GM23248 (cell line): ENCODE data around the gene ARNT2. TPM values are rescaled to one million over a fixed set of nuclear protein-coding genes. Genes with fewer than 3 reads are reported as not detected.

Experiments used
- DNase-seq: peaks from one replicate; pipeline ENCODE4 v3.0.0-alpha.2; 2015
- H2AFZ ChIP-seq: fragments of 200-600 bp; sonication (generic); 2 replicates; pipeline ENCODE4 v1.6.1; 2016; ENCODE audit warnings: antibody characterized with exemption
- H3F3A ChIP-seq: fragments of 200-600 bp; sonication (generic); 2 replicates; pipeline ENCODE4 v1.6.1; 2016; ENCODE audit warnings: mild to moderate bottlenecking, antibody characterized with exemption, mixed run types; ENCODE audit not compliant: insufficient read depth
- H3K27ac ChIP-seq: fragments of 200-600 bp; sonication (generic); 2 replicates; pipeline ENCODE4 v1.5.1; 2016; ENCODE audit warnings: mild to moderate bottlenecking
- H3K27me3 ChIP-seq: fragments of 200-600 bp; sonication (generic); replicated peaks from 2 replicates; pipeline ENCODE4 v1.6.1; 2016; ENCODE audit warnings: mild to moderate bottlenecking; ENCODE audit not compliant: insufficient read depth
- H3K36me3 ChIP-seq: fragments of 200-600 bp; sonication (generic); 2 replicates; pipeline ENCODE4 v1.6.1; 2016; ENCODE audit warnings: low read depth, mild to moderate bottlenecking
- H3K4me1 ChIP-seq: fragments of 200-600 bp; sonication (generic); 2 replicates; pipeline ENCODE4 v1.6.1; 2016; ENCODE audit warnings: mild to moderate bottlenecking; ENCODE audit not compliant: insufficient read depth
- H3K4me2 ChIP-seq: fragments of 200-600 bp; sonication (generic); one replicate; pipeline ENCODE4 v1.6.1; 2016; ENCODE audit warnings: mild to moderate bottlenecking; ENCODE audit not compliant: unreplicated experiment
- H3K4me3 ChIP-seq: fragments of 200-600 bp; sonication (generic); 2 replicates; pipeline ENCODE4 v1.5.1; 2016; ENCODE audit warnings: mild to moderate bottlenecking
- H3K79me2 ChIP-seq: fragments of 200-600 bp; sonication (generic); 2 replicates; pipeline ENCODE4 v1.6.1; 2016; ENCODE audit warnings: mild to moderate bottlenecking; ENCODE audit not compliant: insufficient read depth
- H3K9ac ChIP-seq: fragments of 200-600 bp; sonication (generic); 2 replicates; pipeline ENCODE4 v1.6.1; 2016; ENCODE audit warnings: mild to moderate bottlenecking
- H3K9me2 ChIP-seq: fragments of 200-600 bp; sonication (generic); 2 replicates; pipeline ENCODE4 v1.6.1; 2016; ENCODE audit warnings: mixed run types, mild to moderate bottlenecking, moderate library complexity; ENCODE audit not compliant: insufficient read depth
- H3K9me3 ChIP-seq: fragments of 200-600 bp; sonication (generic); one replicate; pipeline ENCODE4 v1.6.1; 2017; ENCODE audit warnings: low read depth
- H4K20me1 ChIP-seq: fragments of 200-600 bp; sonication (generic); 2 replicates; pipeline ENCODE4 v1.6.0; 2016; ENCODE audit not compliant: insufficient read depth
- EZH2 ChIP-seq: fragments of 200-600 bp; sonication (generic); IDR thresholded peaks from 2 replicates; pipeline ENCODE4 v1.6.1; 2018; ENCODE audit warnings: antibody characterized with exemption, mild to moderate bottlenecking; ENCODE audit not compliant: insufficient read depth, poor library complexity, severe bottlenecking
- EZH2phosphoT487 ChIP-seq: fragments of 200-600 bp; sonication (generic); IDR thresholded peaks from 2 replicates; pipeline ENCODE4 v1.6.1; 2018; ENCODE audit warnings: antibody characterized with exemption, moderate library complexity, mild to moderate bottlenecking, low read depth; ENCODE audit not compliant: insufficient read depth
- WGBS, 2 experiments: methylation state at CpG; one replicate each; pipeline ENCODE4 v1.1.6; 2015 to 2017; ENCODE audit warnings: low lambda C conversion rate in 2 of 2, low coverage in 1 of 2; ENCODE audit errors: missing lambda C conversion rate in 2 of 2; 5-methylcytosine and 5-hydroxymethylcytosine counted together
- in situ Hi-C: fragments of 300-500 bp; cut with MboI; formaldehyde crosslinking; loops from 2 replicates; pipeline ENCODE4 v1.15.0; 2020
- polyA plus RNA-seq: library from polyadenylated mRNA; unstranded; fragments of >200 nt; fragmentation: Nextera tagmentation; extraction: Ambion mirVana; gene quantifications from 2 replicates; pipeline ENCODE4 v1.2.1, GENCODE V29; 2016
- total RNA-seq: library from RNA; depleted of rRNA; stranded (reverse); fragments of >200 nt; shearing (Covaris generic); gene quantifications from 2 replicates; pipeline ENCODE4 v1.2.3, GENCODE V29; 2014

Gene ARNT2
- total and polyA plus RNA-seq, 2 experiments from 2014 or later: 9.3 to 23.5 TPM

GRCh38 chr15:80556694-80557367 is 152.6 kb downstream of the ARNT2 start:
- Histone ChIP-seq H3K4me3 (no peak overlapping the region), H3K36me3 (peaks cover 19% of the 10 kb centered on the region; the same call in 1 of the 2 replicates), H3K4me1 (peaks cover 7% of the 10 kb centered on the region), H4K20me1 (no peaks in the 10 kb centered on the region), H3K27me3 (no peaks in the 10 kb centered on the region), H3F3A (peaks cover 11% of the 10 kb centered on the region), H3K9me2 (no peaks in the 10 kb centered on the region), H3K79me2 (no peaks in the 10 kb centered on the region), H3K9me3 (no peaks in the 10 kb centered on the region), H3K4me2 (no peak overlapping the region), H3K9ac (no peak overlapping the region), H3K27ac (no peak overlapping the region), H2AFZ (no peak overlapping the region)
- no peak for DNase-seq
- 93 to 94% methylated on average over 7 of the region's 7 CpGs for WGBS, 2 experiments
- TF ChIP-seq EZH2 (no peak), EZH2phosphoT487 (no peak)
- in situ Hi-C loops: no loop called here

- WGBS, 2 experiments: 98 to 99% methylated on average over 5 of the region's 5 CpGs
- H3K4me3 ChIP-seq: no peak overlapping the region
- H3F3A ChIP-seq: peaks cover 8% of the 10 kb centered on the region; the same call in 1 of the 2 replicates
- H3K9me3 ChIP-seq: no peaks in the 10 kb centered on the region
- in situ Hi-C loops: no loop called here
- no peak overlapping the region for H3K27ac ChIP-seq
- H3K27me3 ChIP-seq: no peaks in the 10 kb centered on the region
- no peak for TF ChIP-seq EZH2phosphoT487
- TF ChIP-seq EZH2: no peak
- no peak for DNase-seq
- H3K9me2 ChIP-seq: no peaks in the 10 kb centered on the region
- H3K79me2 ChIP-seq: no peaks in the 10 kb centered on the region
- no peak overlapping the region for H3K9ac ChIP-seq
- no peaks in the 10 kb centered on the region for H4K20me1 ChIP-seq
- peaks cover 10% of the 10 kb centered on the region for H3K4me1 ChIP-seq
- no peak overlapping the region for H2AFZ ChIP-seq
- H3K36me3 ChIP-seq: peaks cover 17% of the 10 kb centered on the region; the same call in 1 of the 2 replicates
- H3K4me2 ChIP-seq: no peak overlapping the region
Observed at GRCh38 chr15:80557441-80558234, 153.5 kb downstream of the ARNT2 start.

- Histone ChIP-seq H3K4me2 (no peak overlapping the region), H3K4me1 (peaks cover 10% of the 10 kb centered on the region), H3K9me3 (no peaks in the 10 kb centered on the region), H3K4me3 (no peak overlapping the region), H3F3A (peaks cover 8% of the 10 kb centered on the region; the same call in 1 of the 2 replicates), H4K20me1 (no peaks in the 10 kb centered on the region), H3K9me2 (no peaks in the 10 kb centered on the region), H3K9ac (no peak overlapping the region), H3K36me3 (peaks cover 9% of the 10 kb centered on the region; the same call in 1 of the 2 replicates), H3K79me2 (no peaks in the 10 kb centered on the region), H3K27me3 (no peaks in the 10 kb centered on the region), H3K27ac (no peak overlapping the region), H2AFZ (no peak overlapping the region)
- in situ Hi-C loops: no loop called here
- 88 to 92% methylated on average over 6 of the region's 6 CpGs for WGBS, 2 experiments
- no peak for DNase-seq
- no peak for TF ChIP-seq EZH2
- TF ChIP-seq EZH2phosphoT487: no peak
Observed at GRCh38 chr15:80558631-80559319, 154.6 kb downstream of the ARNT2 start.

- H3K36me3 ChIP-seq: peaks cover 9% of the 10 kb centered on the region; the same call in 1 of the 2 replicates
- DNase-seq: no peak
- no peaks in the 10 kb centered on the region for H4K20me1 ChIP-seq
- no peak overlapping the region for H3K27ac ChIP-seq
- in situ Hi-C loops: no loop called here
- WGBS, 2 experiments: 86 to 93% methylated on average over 8 of the region's 8 CpGs
- no peaks in the 10 kb centered on the region for H3K27me3 ChIP-seq
- H3K9me3 ChIP-seq: no peaks in the 10 kb centered on the region
- H3K9ac ChIP-seq: no peak overlapping the region
- no peak overlapping the region for H3K4me3 ChIP-seq
- TF ChIP-seq EZH2phosphoT487: no peak
- no peak for TF ChIP-seq EZH2
- H3K79me2 ChIP-seq: no peaks in the 10 kb centered on the region
- peaks cover 10% of the 10 kb centered on the region for H3K4me1 ChIP-seq
- no peak overlapping the region for H3K4me2 ChIP-seq
- H3K9me2 ChIP-seq: no peaks in the 10 kb centered on the region
- peaks cover 8% of the 10 kb centered on the region; the same call in 1 of the 2 replicates for H3F3A ChIP-seq
- H2AFZ ChIP-seq: no peak overlapping the region
Observed at GRCh38 chr15:80559320-80559693, 155.1 kb downstream of the ARNT2 start.
